Liver (tissue), 2 donors: Measurements from ENCODE around the gene FBP1.

Experiments
- YY1 ChIP-seq: IDR thresholded peaks from 2 replicates; pipeline ENCODE4 v1.6.1; 2016; ENCODE audit warnings: antibody characterized with exemption, mild to moderate bottlenecking
- TF ChIP-seq, protein P1 (sequence below): IDR thresholded peaks from 2 replicates; pipeline ENCODE4 v1.6.1; 2016; ENCODE audit warnings: antibody characterized with exemption
- TF ChIP-seq, protein P2 (sequence below): fragments of 150-350 bp; IDR thresholded peaks from 2 replicates; pipeline ENCODE4 v1.5.1; 2017; ENCODE audit warnings: improper control_type of control experiment, low read depth, low read length; ENCODE audit not compliant: missing input control
- donor health status: healthy.

DNA sequence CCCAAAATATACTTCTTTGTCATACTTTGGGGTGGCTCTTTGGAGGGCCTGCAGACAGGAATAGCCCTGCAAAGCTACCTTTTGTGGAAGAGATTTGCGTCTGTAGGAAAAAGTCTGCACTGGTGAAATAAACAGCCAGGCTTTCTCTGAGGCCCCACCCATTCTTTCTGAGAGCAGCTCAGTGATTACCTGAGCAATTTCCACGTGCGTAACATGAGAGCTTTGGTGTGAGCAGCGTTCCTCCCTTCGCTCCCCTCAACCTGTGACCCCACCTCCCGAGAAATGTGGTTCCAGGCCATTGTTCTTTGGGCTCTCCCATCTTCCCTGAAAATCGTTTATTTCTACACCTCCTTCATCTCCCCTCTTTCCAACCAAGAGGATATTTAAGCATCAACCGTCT, 23.8 kb upstream of the FBP1 start:
- no peak for TF ChIP-seq YY1
- TF ChIP-seq, protein P1, sequence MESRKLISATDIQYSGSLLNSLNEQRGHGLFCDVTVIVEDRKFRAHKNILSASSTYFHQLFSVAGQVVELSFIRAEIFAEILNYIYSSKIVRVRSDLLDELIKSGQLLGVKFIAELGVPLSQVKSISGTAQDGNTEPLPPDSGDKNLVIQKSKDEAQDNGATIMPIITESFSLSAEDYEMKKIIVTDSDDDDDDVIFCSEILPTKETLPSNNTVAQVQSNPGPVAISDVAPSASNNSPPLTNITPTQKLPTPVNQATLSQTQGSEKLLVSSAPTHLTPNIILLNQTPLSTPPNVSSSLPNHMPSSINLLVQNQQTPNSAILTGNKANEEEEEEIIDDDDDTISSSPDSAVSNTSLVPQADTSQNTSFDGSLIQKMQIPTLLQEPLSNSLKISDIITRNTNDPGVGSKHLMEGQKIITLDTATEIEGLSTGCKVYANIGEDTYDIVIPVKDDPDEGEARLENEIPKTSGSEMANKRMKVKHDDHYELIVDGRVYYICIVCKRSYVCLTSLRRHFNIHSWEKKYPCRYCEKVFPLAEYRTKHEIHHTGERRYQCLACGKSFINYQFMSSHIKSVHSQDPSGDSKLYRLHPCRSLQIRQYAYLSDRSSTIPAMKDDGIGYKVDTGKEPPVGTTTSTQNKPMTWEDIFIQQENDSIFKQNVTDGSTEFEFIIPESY: no peak
- TF ChIP-seq, protein P2, sequence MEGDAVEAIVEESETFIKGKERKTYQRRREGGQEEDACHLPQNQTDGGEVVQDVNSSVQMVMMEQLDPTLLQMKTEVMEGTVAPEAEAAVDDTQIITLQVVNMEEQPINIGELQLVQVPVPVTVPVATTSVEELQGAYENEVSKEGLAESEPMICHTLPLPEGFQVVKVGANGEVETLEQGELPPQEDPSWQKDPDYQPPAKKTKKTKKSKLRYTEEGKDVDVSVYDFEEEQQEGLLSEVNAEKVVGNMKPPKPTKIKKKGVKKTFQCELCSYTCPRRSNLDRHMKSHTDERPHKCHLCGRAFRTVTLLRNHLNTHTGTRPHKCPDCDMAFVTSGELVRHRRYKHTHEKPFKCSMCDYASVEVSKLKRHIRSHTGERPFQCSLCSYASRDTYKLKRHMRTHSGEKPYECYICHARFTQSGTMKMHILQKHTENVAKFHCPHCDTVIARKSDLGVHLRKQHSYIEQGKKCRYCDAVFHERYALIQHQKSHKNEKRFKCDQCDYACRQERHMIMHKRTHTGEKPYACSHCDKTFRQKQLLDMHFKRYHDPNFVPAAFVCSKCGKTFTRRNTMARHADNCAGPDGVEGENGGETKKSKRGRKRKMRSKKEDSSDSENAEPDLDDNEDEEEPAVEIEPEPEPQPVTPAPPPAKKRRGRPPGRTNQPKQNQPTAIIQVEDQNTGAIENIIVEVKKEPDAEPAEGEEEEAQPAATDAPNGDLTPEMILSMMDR: no peak
